Panc1 (cell line): ENCODE data around the gene GALNT16. TPM values are rescaled to one million over a fixed set of nuclear protein-coding genes. Genes with fewer than 3 reads are reported as not detected.

ENCODE experiments used
- ATAC-seq: fragments of 200-7000 bp; cut with Tn5 transposase; 2 replicates; pipeline ENCODE4 v1.9.1; 2020; ENCODE audit warnings: mild to moderate bottlenecking, moderate library complexity
- BruUV-seq: library from RNA; stranded (reverse); fragments of 400-500 nt; replicated peaks from 2 replicates; lab custom pipeline; 2021; lab: Mats Ljungman, UMichigan
- CTCF ChIA-PET: fragments of 300-600 bp; sonication (Branson Sonifier 250); formaldehyde crosslinking; loops from one replicate; lab custom pipeline; 2022; ENCODE audit warnings: antibody characterized with exemption; lab: Charles Lee
- POLR2A ChIA-PET: fragments of 300-600 bp; sonication (Branson Sonifier 250); formaldehyde crosslinking; loops from one replicate; lab custom pipeline; 2022; ENCODE audit warnings: antibody characterized with exemption; lab: Charles Lee
- DNase-seq: peaks from one replicate; pipeline ENCODE4 v3.0.0-alpha.2; 2010; ENCODE audit warnings: low read depth, low spot score
- H3K27ac ChIP-seq: 2 replicates; pipeline ENCODE4 v1.5.1; 2011; ENCODE audit warnings: mild to moderate bottlenecking, low read length, inconsistent platforms
- H3K27me3 ChIP-seq: fragments of 200-500 bp; sonication (Bioruptor generic); 2 replicates; pipeline ENCODE4 v1.6.0; 2014; ENCODE audit warnings: low read length, inconsistent platforms; ENCODE audit not compliant: control insufficient read depth, insufficient read depth
- H3K36me3 ChIP-seq: fragments of 200-500 bp; sonication (Bioruptor generic); 2 replicates; pipeline ENCODE4 v1.5.1; 2014; ENCODE audit warnings: inconsistent platforms, mild to moderate bottlenecking, low read length, moderate library complexity; ENCODE audit not compliant: control insufficient read depth, insufficient read depth
- H3K4me1 ChIP-seq: 2 replicates; pipeline ENCODE4 v1.5.1; 2011; ENCODE audit warnings: inconsistent platforms, mild to moderate bottlenecking, low read length, moderate library complexity; ENCODE audit not compliant: control insufficient read depth, insufficient read depth
- H3K4me3 ChIP-seq, 2 experiments: 2 replicates each; pipeline ENCODE4 v1.5.1; 2011 to 2012; ENCODE audit warnings: low read depth in 2 of 2, low read length in 2 of 2, mild to moderate bottlenecking in 2 of 2, inconsistent platforms in 1 of 2, moderate library complexity in 1 of 2
- H3K9me3 ChIP-seq: fragments of 200-500 bp; sonication (Bioruptor generic); 2 replicates; pipeline ENCODE4 v1.5.1; 2014; ENCODE audit warnings: low read depth, mild to moderate bottlenecking, inconsistent platforms, low read length, moderate library complexity; ENCODE audit not compliant: control insufficient read depth, insufficient read depth
- CTCF ChIP-seq: fragments of 450-650 bp; IDR thresholded peaks from 2 replicates; pipeline ENCODE4 v1.5.1; 2017; ENCODE audit warnings: mild to moderate bottlenecking
- POLR2AphosphoS5 ChIP-seq: IDR thresholded peaks from 2 replicates; pipeline ENCODE4 v1.6.1; 2012; ENCODE audit warnings: mild to moderate bottlenecking, low read depth, low read length, moderate library complexity
- SIN3A ChIP-seq: IDR thresholded peaks from 2 replicates; pipeline ENCODE4 v1.6.1; 2012; ENCODE audit warnings: low read depth, mild to moderate bottlenecking, low read length, moderate library complexity, borderline replicate concordance; ENCODE audit not compliant: insufficient read depth
- TCF7L2 ChIP-seq: IDR thresholded peaks from 2 replicates; pipeline ENCODE4 v1.6.1; 2011; ENCODE audit warnings: mild to moderate bottlenecking, low read depth, low read length, inconsistent platforms
- in situ Hi-C: cut with HindIII; loops from 2 replicates; pipeline ENCODE4 v1.10.0; 2016; ENCODE audit warnings: low sequenced_read_pairs, low pct_unique_long_range_greater_than_20kb
- intact Hi-C: fragments of 100-400 bp; cut with micrococcal nuclease; formaldehyde crosslinking; loops from one replicate; pipeline ENCODE4 v1.10.0; 2022; ENCODE audit not compliant: unreplicated experiment
- total RNA-seq: library from RNA; stranded (reverse); gene quantifications from one replicate; pipeline ENCODE4 v1.2.1, GENCODE V29; 2021; ENCODE audit not compliant: unreplicated experiment
- TF ChIP-seq, protein P1 (sequence below), 2 experiments: IDR thresholded peaks; 2 replicates each; pipeline ENCODE4 v1.6.1; 2011 to 2012; ENCODE audit warnings: low read depth in 2 of 2, control low read depth in 1 of 2, low read length in 1 of 2, mild to moderate bottlenecking in 1 of 2, moderate library complexity in 1 of 2; ENCODE audit not compliant: insufficient read depth in 1 of 2

GALNT16 gene
- total RNA-seq, 1 experiment from 2014 or later: 0.72 TPM

DNA sequence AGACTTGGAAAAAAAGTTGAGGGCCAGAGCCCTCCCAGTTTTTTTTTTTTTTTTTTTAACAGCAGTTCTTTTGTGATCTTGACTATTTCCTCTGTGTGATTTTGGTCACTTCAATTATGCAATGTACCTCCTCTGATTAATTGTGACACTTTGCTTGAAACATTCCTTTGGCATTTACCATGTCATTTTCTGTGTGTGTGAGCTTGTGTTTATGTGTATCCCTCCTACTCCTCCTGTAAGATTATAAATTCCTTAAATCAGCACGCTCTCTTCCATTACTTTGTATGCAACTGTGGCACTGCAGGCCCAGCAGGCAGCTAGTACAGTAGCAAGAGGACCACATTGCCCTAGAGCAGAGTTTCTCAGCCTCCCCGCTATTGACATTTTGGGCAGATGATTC is 33.2 kb upstream of the GALNT16 start:
- H3K27me3 ChIP-seq: no peaks in the 10 kb centered on the region
- TF ChIP-seq TCF7L2: no peak
- no peak for TF ChIP-seq SIN3A
- no peak for TF ChIP-seq CTCF
- TF ChIP-seq, protein P1, sequence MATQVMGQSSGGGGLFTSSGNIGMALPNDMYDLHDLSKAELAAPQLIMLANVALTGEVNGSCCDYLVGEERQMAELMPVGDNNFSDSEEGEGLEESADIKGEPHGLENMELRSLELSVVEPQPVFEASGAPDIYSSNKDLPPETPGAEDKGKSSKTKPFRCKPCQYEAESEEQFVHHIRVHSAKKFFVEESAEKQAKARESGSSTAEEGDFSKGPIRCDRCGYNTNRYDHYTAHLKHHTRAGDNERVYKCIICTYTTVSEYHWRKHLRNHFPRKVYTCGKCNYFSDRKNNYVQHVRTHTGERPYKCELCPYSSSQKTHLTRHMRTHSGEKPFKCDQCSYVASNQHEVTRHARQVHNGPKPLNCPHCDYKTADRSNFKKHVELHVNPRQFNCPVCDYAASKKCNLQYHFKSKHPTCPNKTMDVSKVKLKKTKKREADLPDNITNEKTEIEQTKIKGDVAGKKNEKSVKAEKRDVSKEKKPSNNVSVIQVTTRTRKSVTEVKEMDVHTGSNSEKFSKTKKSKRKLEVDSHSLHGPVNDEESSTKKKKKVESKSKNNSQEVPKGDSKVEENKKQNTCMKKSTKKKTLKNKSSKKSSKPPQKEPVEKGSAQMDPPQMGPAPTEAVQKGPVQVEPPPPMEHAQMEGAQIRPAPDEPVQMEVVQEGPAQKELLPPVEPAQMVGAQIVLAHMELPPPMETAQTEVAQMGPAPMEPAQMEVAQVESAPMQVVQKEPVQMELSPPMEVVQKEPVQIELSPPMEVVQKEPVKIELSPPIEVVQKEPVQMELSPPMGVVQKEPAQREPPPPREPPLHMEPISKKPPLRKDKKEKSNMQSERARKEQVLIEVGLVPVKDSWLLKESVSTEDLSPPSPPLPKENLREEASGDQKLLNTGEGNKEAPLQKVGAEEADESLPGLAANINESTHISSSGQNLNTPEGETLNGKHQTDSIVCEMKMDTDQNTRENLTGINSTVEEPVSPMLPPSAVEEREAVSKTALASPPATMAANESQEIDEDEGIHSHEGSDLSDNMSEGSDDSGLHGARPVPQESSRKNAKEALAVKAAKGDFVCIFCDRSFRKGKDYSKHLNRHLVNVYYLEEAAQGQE (IDR thresholded peaks at IDR 0.05; ENCODE audit: insufficient read depth in 1 of 2, low read depth in 2 of 2, low read length in 1 of 2): no peak
- intact Hi-C loops (no loop called here), in situ Hi-C loops (no loop called here)
- ChIA-PET CTCF (no interaction called here), POLR2A (interaction anchor here (0.7 kb wide), 1 partner anchor 213 kb away, joined by 8 read pairs; no protein-coding TSS in a partner anchor)
- H3K9me3 ChIP-seq: no peaks in the 10 kb centered on the region
- no peaks in the 10 kb centered on the region for H3K4me1 ChIP-seq
- DNase-seq (no peak), ATAC-seq (no peak)
- no TSS peak for BruUV-seq
- no peak overlapping the region for H3K4me3 ChIP-seq
- H3K36me3 ChIP-seq: no peaks in the 10 kb centered on the region
- no peak overlapping the region for H3K27ac ChIP-seq

DNA sequence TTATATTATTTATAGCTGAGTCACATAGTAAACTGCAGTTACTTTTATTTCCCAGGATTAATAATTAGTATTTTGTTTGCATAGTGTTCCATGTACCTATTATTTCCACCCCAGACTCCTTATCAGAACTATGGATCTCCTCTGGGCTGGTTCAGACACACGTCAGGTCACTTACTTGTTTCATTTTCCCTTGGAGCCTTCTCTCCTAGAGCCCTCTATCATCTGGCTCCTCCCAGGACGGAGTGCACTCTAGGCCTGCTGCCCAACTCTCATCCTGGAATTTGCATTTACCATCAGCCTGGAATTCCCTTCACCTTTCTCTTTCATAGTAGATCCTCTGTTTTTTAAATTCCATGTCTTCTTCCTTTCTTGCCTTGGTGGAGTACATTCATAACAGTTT is 28.5 kb upstream of the GALNT16 start:
- TF ChIP-seq TCF7L2: no peak
- TF ChIP-seq POLR2AphosphoS5: no peak
- TF ChIP-seq SIN3A: no peak
- TF ChIP-seq, protein P1 (IDR thresholded peaks at IDR 0.05; ENCODE audit: insufficient read depth in 1 of 2, low read depth in 2 of 2, low read length in 1 of 2): no peak
- no peak for TF ChIP-seq CTCF
- ChIA-PET CTCF (no interaction called here), POLR2A (no interaction called here)
- Histone ChIP-seq H3K4me1 (no peaks in the 10 kb centered on the region), H3K4me3 (no peak overlapping the region), H3K36me3 (no peaks in the 10 kb centered on the region), H3K27me3 (no peaks in the 10 kb centered on the region), H3K9me3 (no peaks in the 10 kb centered on the region), H3K27ac (no peak overlapping the region)
- BruUV-seq: no TSS peak
- in situ Hi-C loops: no loop called here
- intact Hi-C loops: no loop called here
- DNase-seq: no peak
- no peak for ATAC-seq
